Activated CD4-positive, alpha-beta T cell treated with anti-CD3 and anti-CD28 coated beads, Interleukin-2, amount 50 U/mL, for 48 hours (primary cell): ENCODE measurements around the gene EDNRB.
A peak's percentile ranks its signal among the peaks of the same experiment; 100 is the strongest.
"Not testable (repeated sequence)": the region's sequence is repeated elsewhere in the genome, so short reads cannot be mapped to it uniquely, and the experiment has no call there.

Source experiments
- DNase-seq, 2 experiments: peaks; one replicate each; pipeline ENCODE4 v3.0.0-alpha.2; 2020

EDNRB gene

DNA sequence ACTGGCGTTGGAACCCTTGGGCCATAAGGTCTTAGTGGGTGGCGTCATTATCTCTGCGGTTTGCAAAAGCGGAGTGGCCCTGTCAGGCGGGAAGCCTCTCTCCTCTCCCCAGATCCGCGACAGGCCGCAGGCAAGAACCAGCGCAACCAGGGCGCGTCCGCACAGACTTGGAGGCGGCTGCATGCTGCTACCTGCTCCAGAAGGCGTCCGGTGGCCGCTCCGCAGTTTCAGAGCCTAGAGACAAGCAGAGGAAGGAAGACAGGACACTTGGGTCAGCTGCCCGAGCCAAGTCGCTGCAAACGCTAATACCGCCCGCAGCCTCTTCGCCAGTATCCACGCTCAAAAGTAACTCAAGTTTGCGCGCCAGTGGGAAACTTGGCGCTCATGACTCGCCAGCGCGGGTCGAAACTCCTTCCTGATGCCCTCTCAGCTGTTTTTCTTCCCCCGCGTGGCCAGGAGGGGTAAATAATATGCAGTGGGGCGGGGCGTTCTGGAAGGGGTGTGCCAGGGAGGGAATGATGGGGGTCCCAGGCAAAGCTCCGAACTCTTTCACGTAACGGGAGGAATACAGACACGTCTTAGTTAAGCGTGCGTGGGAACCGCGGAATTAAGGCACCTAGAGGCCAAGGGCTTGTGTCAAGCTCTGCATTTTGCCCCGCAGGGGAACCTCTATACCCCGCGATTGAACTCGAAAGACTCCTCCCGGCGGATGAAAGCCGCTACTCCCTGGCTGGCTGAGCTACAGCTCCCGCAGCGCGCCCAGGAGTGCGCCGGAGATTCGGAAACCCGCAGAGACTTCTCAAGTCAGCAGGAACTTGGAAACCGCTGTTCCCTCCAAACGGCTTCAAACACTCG, at the start of gene EDNRB:
Gene EDNRB, minus strand, starts transcription at position 441 of the 855 bp plus-strand sequence. Its CDS starts 258 bp downstream, at position 183.
- DNase-seq = peak in 1 of 2 experiments; percentile 7

DNA sequence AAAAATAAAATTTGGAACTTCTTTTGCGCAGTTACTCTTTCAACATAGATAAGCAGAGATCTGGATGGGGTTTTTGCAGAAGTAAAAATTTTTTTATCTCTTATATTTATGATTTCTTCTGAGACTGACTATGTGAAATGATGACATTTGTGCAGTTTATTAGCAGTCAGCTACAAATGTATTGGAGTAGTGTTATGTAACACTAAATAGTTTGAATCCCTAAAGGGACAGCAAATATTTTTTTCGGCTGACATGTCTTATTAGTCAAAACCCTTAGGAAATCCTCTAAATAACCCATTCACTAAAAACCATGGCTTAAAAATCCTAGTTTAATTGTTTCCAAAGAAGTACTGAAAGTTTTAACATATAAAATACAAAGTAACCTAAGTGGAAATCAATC, 48.0 kb upstream of the EDNRB start:
- no peak for DNase-seq

DNA sequence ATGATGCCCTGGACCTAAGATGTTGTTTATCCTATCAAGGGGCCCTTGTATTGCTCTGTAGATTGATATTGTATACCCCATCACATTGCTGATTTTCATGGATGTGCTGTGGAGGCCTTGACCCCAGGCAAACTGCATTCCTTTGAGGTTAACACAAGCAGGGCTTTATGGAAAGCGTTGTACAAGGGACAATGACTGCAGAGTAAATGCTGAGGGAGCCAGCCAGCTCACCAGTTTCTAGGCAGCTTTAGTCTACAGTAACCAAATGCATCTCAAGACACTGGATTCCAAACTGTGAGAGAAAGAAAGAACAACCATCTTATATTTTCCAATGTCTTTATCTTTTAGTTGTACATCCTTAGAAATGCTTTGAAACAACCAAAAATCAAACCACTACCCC, 34.1 kb upstream of the EDNRB start:
- DNase-seq = no peak

DNA sequence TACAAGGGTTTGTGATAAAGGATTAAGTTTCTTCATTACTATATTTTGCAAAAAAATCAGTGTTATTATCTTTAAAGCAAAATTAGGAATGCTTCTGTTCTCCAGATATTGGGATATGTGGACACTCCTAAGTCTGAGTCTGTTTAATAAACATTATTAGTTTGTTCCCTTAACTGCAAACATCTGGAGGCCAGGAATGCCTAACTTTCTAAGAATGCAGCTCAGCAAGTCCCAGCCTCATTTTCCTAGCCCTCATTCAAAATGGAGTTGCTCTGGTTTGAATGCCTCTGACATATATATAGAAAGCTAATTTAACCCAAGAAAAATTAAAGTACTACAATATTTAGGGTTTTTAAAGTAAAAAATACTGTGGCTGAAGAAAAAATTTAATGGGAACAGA, 33.6 kb upstream of the EDNRB start:
- no peak for DNase-seq

DNA sequence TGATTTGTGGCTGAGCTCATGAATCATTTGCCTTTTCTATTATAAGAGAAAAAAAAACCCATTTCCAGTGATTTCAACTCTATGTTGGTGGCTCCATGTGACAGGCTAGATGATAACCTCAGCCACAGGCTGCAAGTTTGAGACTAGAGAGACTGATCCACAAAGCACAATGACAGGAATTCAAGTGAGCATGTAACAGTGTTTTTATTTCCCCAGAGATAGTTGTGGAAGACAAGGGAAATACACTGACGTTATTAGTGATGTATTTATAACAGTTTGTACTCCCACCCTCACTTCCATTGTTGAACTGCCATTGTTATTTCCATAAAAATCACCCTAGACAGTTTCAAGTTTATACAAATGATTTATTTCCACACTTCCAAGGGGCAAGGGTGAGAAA, 27.9 kb upstream of the EDNRB start:
- no peak for DNase-seq

DNA sequence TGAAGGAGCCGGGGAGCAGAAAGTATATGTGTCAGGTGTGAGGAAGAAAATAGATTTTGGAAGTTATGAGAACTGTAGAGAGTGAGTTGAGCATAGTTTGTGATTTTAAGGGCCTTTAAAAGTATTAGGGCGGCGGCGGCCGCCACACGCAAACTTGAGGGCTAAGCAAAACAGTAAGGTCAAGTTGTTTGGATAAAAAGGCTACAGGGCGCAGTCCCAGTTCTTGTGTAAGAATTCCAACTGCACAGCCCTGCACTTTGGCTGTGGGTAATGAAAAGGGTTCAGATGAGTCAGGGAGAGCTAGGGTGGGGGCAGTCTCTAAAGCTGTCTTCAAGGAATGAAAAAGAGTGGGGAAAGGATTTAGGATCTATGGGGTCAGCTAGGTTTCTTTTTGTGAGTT, 16.4 kb upstream of the EDNRB start:
- DNase-seq = not testable (repeated sequence)

DNA sequence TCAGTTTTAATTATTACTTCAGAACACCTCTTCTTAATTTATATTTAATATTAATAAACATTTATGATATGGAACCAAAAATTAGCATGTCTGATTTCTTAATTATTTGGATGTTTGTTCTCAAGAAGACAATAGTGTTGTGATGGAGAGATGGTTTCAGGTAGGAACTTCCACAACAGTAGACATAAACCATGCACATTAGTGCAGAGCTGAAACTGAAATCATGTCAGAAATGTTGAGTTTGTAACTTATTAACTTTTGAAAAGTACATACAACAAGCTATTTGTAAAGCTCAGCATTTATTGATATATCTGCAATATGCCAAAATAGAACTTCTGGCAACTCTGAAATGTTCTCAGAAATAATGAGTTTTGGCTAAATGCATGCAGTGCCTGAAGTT, 11.8 kb upstream of the EDNRB start:
- DNase-seq = no peak

DNA sequence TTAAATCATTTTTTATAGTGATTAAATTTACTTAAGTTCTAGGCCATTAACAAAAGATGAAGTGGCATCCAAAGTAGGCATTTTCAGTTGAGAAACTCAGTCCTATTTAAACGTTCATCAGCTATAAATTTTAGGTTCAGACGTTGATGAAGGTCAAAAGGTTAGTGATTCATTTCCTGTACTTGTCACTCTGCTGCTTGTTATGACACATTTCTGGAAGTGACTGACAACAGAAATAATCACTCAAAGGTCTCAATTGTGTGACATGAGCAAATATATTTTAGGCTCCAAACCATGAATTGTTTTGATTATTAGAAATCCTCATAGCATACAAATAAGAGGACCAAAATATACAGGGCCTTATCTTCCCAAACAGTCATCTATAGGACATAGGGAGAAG, 10.3 kb upstream of the EDNRB start:
- DNase-seq = no peak

DNA sequence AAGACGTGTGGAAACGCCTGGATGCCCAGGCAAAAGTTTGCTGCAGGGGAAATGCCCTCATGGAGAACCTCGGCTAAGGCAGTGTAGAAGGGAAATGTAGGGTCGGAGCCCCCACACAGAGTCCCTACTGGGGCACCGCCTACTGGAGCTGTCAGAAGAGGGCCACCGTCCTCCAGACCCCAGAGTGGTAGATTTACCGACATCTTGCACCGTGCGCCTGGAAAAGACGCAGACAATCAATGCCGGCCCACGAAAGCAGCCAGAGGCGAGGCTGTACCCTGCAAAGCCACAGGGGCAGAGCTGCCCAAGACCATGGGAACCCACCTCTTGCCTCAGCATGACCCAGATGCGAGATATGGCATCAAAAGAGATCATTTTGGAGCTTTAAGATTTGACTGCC, 7.0 kb upstream of the EDNRB start:
- no peak for DNase-seq

DNA sequence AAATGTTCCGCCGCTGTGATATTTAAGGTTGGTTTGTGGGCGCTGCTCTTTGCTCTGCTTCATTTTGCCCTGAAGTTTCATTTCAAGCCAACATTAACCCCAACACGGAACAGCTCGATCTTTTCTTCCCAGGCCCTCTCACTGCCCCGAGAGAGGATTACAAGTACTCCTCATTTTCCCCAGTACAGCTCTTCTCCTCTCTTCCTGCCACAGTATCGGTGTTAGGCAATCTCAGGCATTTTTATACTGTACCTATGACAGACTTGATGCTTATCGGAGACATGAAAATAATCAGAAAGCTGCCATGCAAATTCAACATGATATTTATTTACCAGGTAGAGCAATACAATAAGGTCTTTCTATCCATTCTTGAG, 1.3 kb upstream of the EDNRB start:
- DNase-seq = no peak

DNA sequence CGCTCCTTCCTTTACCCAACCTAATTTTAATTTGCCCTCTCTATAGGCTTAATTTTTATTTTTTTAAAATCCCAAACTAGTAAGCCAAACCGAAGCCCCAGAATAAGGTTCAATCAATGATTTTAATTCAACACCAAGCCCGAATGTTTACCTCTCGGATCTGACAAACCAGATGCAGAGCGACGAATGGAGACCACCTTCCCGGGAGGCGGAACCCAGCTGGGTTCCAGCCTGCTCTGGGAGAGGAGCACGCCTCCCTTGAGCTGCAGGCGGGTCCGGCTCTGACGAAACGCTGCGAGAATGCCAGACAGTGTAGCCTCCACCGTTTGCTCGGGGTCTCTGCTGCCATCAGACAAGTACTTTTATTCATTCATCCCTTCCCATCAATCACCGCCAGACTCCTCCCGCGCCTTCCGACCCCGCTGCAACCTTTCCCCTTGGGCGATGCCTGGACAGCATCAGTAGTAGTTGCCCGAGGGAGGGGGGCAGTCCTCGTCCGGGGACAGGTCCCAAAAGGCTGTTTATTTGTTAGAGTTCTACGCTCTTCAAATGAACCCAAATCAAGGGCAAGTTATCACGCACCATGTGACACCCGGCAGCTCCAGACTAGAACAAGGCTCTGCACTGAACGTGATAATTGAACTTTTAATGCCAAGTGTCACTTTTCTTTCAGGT, 752 bp upstream of the EDNRB start:
- DNase-seq = no peak

DNA sequence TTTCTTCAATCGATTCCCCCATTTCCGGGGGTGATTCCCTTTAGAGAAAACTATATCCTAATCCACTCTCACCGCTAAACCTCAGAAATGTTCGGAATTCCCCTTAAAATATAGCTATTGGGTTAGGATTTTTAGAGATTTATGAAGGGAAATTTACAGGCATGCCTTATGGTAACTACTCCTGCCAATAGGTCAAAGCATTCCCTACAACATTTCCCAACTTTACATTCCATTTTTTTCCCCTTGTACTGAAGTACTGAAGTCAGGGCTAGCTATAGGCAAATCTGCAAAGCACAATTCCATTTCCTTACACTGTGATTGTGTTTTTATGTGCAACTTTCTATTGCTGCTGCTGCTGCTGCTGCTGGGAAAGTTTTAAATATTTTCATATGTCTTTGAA, 2.1 kb downstream of the EDNRB start:
- no peak for DNase-seq

DNA sequence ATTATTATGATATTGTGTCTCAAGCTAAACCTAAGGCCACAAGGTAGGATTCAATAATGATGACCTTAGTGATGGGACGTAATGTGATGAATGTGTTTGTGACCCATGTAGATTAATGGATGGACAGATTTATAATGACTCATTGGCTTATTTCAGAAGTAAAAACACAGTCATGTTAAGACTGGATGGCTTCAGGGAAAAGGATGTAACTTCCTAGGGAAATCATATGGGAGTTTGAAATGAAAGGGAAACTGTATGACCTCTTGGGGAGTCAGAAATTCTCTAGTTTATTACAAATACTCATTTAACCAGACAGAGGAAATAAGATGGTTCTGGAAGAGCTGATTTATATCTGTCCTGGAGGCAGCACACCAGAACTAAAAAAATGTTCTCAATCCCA, 2.9 kb downstream of the EDNRB start:
- no peak for DNase-seq

DNA sequence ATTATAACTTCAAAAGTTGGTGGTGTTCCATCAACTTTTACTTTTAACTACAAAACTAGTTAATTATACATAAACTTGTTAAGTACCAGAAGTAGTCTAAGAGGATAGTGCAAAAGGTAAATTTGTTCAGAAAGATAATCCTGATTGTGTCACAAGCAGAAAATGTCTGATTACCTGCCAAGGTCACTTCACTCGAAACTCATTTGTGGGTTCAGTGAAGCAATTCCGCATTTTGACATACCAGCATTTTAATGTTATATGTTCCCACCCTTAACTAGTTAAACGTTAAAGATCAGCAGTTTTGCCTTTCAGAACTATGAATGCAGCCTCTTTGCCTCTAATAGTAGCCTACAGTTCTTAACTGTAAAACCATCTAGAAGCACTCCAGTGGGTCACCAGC, 5.6 kb downstream of the EDNRB start:
- DNase-seq = no peak

DNA sequence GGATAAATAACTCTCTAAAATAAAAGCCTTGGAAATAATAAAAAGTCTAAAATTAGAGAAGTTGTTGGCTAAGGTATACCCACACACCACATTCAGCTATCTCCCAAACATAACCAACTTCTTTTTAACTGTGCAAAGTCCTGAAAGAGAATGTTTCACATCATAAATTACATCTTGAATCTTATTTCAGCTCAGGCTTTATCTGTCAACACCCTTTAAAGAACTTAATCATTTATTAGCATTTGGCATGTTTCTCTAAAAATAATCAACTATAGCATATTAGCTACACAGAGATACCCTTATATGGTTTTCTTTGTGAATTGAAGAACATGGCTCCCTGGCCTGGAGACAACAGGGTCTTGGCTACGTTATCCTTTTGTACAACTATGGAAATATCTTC, 6.9 kb downstream of the EDNRB start:
- DNase-seq = no peak

DNA sequence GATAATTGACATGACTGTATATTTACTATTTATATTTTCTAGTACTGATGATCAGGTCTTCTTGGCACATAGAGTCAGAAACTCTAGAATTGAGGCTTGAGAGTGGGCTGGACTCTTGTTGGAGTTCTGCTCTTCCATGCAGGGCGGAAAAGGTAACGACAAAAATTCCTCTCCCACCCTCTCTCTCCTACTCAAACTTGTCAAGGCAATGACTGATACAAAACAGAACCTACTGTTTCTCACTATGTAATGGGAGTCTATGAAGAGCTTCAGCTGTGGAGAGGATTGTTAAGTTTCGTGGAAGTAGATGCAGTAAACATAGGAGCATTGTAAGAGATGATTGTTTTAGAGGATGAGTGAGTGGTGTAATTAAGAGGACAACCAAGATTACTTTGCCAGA, 8.8 kb downstream of the EDNRB start:
- no peak for DNase-seq

DNA sequence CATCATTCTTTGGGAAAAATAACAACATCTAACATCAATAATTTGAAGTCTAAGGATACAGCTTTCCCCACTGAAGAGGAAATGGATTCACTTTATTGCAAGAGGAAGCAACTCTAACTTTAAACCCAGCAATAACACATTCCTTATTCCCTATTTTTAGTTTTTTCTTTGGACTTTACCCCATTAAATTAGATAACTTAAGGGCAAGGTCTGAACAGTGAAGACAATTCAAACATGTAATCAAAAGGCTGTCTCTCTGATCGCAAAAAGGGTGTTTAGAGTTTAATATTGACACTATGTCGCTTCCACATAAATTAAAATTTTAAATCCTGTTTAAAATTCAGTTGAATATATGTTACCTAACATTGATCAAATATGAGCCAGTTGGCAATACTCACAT, 10.1 kb downstream of the EDNRB start:
- no peak for DNase-seq

DNA sequence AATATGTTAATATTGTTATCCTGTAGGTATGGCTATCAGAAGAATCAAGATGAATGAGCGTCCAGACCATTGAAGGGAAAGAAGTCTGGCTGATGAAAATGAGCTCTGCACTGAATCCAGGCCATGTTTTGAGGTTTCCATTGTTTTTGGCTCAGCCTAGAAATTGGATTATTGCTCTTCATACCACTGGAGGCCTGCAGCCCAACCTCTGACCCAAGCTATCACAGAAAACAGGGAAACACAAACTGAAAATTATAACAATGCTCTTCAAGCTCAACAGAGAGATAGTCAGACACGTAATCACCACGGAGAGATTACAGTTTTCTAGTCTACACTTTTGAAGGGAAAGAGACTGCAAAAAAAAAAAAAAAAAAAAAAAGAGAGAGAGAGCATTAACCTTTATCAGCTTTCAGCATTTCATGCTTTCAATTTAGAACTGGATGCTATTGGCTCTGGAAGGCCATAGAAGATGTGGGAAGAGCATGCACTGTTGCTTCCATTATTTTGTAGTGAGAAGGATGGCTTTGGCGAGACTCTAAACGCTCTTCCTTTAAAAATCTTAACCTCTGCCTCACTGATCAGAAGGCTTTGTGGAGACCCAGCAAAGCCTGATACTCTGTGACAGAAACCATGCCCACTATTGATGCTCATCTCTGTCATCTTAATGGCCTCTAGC, 10.8 kb downstream of the EDNRB start:
- no peak for DNase-seq

DNA sequence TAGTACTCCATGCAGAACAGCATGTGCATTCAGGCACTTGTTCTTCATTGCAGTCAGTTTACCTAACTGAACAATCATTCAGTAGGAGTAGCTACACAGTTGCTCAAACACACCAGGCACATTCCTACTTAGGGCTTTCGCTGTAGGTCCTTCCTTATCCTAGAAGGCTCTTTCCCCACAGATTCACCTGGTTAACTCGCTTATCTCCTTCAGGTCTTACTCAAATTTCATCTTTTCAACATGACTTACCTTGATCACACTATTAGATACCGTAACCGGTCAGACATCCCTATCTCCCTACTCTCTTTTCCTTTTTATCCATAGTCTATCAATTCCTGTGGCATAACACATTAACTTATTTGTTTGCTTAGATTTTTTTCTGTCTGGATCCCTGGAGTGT, 14.6 kb downstream of the EDNRB start:
- no peak for DNase-seq

DNA sequence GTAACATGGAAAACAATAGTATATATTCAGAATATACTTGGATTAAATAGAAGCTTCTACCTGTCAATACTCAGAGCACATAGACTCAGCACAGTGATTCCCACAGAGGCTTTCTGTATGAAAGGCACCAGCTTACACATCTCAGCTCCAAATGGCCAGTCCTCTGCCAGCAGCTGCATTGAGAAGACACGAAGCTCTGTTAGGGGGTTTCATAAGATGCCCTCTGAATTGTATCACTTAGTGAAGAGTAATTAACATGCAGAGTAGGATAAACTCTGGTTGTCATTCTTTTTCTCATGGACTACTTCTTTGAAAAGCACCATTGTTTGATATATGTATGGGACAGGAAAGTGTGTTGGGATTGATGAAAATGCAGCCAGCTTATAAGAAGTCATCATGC, 15.2 kb downstream of the EDNRB start:
- DNase-seq = no peak

DNA sequence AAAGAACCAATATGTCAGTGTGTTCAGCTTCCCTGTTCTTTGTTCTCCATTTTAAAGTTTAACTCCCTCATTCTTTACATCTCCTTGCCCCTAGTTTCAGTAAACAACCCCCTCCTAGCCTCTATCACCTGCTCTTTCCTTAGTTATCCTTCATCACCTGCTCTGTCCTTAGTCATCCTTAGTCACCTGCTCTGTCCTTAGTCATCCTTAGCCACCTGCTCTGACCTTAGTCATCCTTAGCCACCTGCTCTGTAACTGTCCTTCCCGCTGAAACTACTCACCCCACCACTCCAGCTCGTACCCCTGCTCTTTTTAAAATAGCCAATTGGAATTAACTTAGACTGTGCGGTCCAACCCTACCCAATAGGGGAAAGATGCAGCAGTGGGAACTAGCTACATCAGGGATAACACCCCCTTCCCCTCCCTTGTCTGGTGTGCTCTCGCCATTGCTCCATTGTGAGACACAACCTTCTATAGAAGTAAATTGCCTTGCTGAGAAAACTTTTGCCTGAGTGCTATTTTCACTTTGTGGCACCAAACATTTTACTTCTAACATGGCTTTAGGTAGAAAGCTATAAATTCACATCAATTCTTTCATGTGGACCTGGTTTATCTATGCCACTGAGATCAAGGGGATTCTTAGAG, 16.2 kb downstream of the EDNRB start:
- DNase-seq = no peak

DNA sequence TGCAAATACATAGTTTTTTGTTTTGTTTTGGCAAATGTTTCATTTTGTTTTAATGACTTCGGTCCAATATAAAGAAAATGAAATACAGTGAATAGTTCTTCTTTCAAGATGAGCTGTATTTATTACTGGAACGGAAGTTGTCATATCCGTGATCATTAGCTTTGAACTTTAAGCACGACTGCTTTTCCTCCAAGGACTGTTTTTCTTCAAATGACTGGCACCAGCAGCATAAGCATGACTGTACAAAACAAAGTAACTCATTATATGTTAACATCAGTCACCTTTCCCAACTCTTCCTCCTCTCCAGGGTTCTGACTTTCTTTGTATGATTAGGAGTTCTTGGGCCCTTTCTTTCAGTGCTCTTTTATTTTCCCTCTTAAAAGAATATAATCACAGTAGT, 20.5 kb downstream of the EDNRB start:
- DNase-seq = no peak

DNA sequence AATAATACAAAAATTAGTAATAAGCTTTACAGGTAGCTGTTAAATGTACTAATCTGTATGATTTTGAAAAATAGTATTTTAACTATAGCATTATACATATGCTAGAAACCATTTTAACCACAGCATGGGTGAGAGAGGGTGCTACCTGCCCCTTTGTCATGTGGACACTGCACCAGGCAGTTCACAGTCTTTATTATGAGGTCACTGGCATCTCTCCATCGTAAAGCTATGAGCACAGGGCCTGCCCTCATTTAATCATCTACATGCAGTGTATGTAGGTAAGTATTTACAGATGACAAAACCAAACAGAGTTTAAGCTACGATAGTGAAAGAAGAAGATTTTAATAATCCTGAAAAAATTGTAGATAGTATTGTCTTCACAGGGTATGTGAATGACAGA, 21.7 kb downstream of the EDNRB start:
- DNase-seq = no peak

DNA sequence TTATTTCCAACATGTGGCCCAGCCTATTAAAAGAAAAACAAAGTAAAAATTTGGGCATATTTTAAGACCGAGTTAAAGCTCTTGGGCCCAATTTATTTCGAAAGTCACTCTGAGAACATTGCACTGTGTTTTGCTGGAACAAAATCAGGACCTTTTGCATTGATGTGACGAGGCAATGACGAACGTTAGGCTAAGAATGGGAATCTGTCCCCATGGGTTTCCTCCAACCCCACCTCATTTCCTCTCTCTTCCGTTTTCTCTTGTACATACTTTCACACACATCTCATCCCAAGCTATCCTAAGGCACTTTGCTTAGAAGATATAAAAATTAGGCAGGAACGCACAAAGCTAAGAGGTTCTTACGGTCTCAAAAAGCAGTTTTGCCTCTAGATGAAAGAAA, 22.1 kb downstream of the EDNRB start:
- DNase-seq = no peak
